NB4 (cell line): ENCODE results near the gene GATD1.

Experiments
- DNase-seq: peaks from one replicate; pipeline ENCODE4 v3.0.0; 2010; ENCODE audit warnings: low read depth
- H3K4me3 ChIP-seq: one replicate; pipeline ENCODE4 v1.5.1; 2011; ENCODE audit warnings: mild to moderate bottlenecking, low read depth, low read length, moderate library complexity
- CTCF ChIP-seq: IDR thresholded peaks from one replicate; pipeline ENCODE4 v1.5.1; 2012; ENCODE audit warnings: low read depth, low read length
- MAX ChIP-seq: IDR thresholded peaks from 2 replicates; pipeline ENCODE4 v1.6.1; 2011; ENCODE audit warnings: low read depth, low read length
- MYC ChIP-seq: IDR thresholded peaks from 2 replicates; pipeline ENCODE4 v1.6.1; 2011; ENCODE audit warnings: low read depth, low read length
- POLR2A ChIP-seq: IDR thresholded peaks from 2 replicates; pipeline ENCODE4 v1.6.1; 2011; ENCODE audit warnings: mild to moderate bottlenecking; ENCODE audit not compliant: insufficient read length; ENCODE audit errors: extremely low read depth

GATD1 gene

GRCh38 chr11:802018-802617 is 24.8 kb upstream of the GATD1 start:
- no peak for DNase-seq
- TF ChIP-seq MAX (no peak), POLR2A (no peak), MYC (no peak), CTCF (no peak)
- H3K4me3 ChIP-seq: no peak overlapping the region

- H3K4me3 ChIP-seq: no peak overlapping the region
- DNase-seq: no peak
- TF ChIP-seq CTCF (no peak), POLR2A (no peak), MAX (no peak), MYC (no peak)
Observed at GRCh38 chr11:801097-801780, 24.0 kb upstream of the GATD1 start.

GRCh38 chr11:800473-800872 is 23.2 kb upstream of the GATD1 start:
- TF ChIP-seq POLR2A: no peak
- TF ChIP-seq CTCF: no peak
- TF ChIP-seq MYC: no peak
- no peak for TF ChIP-seq MAX
- no peak for DNase-seq
- H3K4me3 ChIP-seq: no peak overlapping the region

- H3K4me3 ChIP-seq: no peak overlapping the region
- TF ChIP-seq MYC: no peak
- no peak for TF ChIP-seq CTCF
- TF ChIP-seq MAX: no peak
- TF ChIP-seq POLR2A: no peak
- DNase-seq: no peak
Observed at GRCh38 chr11:799641-800316, 22.5 kb upstream of the GATD1 start.

GRCh38 chr11:798093-798713 is 20.9 kb upstream of the GATD1 start, which contains the start of gene SLC25A22:
TSS of gene SLC25A22 (minus strand) at chr11:798281. CDS start at chr11:795006, 3,275 bp downstream.
- TF ChIP-seq MAX (peak; percentile 48; the same call in 1 of the 2 replicates), POLR2A (no peak), CTCF (peak; percentile 47), MYC (peak; percentile 67)
- peak within 1 kb of the TSS; percentile 69 for H3K4me3 ChIP-seq
- peak; percentile 85 for DNase-seq
